Stimulated activated CD4-positive, alpha-beta T cell treated with anti-CD3 and anti-CD28 coated beads, Interleukin-2, amount 100 ng/mL, for 48 hours (primary cell): ENCODE measurements around the gene RPUSD2.
A peak's percentile ranks its signal among the peaks of the same experiment; 100 is the strongest.

ENCODE experiments used
- DNase-seq, 2 donors: peaks; one replicate each; pipeline ENCODE4 v3.0.0-alpha.2; 2020

Gene RPUSD2, protein sequence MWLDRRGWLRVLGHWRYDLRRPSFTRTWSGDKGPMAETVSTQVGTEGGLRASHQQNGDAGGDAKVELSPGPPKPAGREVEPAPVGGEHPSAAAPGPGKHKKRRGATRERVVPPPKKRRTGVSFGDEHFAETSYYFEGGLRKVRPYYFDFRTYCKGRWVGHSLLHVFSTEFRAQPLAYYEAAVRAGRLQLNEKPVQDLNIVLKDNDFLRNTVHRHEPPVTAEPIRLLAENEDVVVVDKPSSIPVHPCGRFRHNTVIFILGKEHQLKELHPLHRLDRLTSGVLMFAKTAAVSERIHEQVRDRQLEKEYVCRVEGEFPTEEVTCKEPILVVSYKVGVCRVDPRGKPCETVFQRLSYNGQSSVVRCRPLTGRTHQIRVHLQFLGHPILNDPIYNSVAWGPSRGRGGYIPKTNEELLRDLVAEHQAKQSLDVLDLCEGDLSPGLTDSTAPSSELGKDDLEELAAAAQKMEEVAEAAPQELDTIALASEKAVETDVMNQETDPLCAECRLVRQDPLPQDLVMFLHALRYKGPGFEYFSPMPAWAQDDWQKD

DNA sequence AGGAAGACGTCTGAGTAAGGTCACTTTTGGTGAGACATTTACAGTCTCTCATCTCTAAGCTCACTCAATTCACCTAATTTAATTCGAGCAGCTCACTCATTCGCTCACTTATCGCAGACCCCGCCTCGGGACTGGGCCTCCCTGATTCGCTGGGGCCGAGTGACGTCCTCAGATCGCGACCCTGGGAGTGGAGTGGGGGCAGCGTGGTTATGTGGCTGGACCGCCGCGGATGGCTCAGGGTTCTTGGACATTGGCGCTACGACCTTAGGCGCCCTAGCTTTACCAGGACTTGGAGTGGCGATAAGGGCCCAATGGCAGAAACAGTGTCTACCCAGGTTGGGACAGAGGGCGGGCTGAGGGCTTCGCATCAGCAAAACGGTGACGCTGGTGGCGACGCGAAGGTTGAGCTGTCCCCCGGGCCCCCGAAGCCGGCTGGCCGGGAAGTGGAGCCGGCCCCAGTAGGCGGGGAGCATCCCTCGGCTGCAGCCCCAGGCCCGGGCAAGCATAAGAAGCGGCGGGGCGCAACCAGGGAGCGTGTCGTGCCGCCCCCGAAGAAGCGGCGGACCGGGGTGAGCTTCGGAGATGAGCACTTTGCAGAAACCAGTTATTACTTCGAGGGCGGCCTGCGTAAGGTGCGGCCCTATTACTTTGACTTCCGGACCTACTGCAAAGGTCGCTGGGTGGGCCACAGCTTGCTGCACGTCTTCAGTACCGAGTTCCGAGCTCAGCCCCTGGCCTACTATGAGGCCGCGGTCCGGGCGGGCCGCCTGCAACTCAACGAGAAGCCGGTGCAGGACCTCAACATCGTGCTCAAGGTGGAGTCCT is at the start of gene RPUSD2:
Gene RPUSD2, plus strand, starts transcription at position 171 of the 825 bp plus-strand sequence. Its CDS starts 39 bp downstream, at position 210.
- DNase-seq: peak; percentile 91

DNA sequence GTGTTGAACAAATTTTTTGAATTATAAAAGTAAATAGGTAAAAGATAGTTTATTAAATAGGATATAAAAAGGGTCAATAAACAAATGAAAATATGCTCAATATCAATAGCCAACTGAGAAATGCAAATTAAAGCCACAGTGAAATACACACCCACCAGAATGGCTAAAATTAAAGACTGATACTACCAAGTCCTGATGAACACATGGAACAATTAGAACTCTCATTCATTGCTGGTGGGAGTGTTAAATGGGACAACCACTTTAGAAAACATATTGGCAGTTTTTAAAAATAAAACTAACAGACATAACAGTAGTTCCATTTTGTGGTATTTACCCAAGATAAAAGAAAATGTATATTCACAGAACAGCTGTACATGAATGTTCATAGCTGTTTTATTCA is 45.5 kb upstream of the RPUSD2 start:
- no peak for DNase-seq

DNA sequence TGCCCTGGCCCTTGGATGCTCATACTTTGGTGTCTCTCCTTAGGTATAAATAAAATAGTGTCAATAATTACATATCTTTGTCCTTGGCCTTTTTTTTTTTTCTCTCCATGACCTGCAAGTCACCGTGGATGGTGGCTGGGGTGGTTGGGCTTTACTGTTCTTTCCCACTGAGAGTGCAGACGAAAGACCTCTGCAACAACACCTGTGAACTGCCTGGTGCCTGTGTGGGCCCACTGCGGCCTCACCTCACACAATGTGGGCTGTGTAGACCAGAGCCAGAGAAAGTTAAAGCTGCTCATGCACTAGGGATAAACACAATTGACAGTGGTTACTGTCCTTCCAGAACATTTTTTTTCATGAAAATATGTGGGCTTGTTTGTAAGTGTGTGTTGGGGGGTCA is 43.2 kb upstream of the RPUSD2 start:
- no peak for DNase-seq

DNA sequence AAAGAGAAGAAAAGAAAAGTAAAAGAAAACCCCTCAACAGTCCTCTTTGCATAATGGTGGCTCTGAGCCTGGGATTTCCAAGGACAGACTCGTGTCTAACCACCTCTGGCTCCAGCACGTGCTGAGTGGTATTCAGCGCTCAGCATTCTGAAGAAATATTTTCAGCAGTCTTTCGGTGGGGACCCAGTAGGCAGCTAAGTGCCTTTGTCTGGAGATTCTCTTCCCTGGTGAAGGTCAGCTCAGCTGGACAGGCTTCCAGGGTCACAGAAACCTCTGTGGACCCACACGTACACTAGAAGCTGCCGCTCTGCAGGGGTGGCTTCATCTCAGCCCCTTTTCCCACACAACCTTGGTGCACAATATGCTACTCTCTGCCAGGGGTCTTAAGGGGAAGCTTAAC is 40.3 kb upstream of the RPUSD2 start:
- DNase-seq: no peak

DNA sequence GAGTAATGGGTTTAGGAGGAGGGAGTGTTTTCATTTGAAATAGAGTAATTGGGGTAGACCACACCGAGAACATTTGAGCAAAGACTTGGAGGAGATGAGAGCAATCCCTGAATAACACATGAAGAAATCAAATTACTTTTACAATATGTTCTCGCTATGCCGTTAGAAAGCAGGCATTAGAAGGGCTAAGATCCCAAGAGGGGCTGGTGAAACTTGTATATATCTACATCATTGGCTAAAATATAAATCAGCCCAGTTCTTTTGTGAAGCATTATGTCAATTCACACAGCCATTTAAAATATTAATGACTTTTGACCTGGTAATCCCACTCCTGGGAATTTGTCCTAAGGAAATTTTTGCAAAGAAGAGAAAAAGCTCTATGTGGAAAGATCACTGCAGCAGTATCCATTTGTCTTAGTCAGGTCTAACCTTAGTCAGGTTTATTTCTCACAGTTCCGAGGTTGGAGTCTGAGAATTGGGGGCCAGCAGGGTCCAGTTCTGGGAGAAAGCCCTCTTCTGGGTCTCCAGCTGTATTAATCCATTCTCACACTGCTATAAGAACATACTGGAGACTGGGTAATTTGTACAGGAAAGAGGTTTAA is 35.2 kb upstream of the RPUSD2 start:
- no peak for DNase-seq

DNA sequence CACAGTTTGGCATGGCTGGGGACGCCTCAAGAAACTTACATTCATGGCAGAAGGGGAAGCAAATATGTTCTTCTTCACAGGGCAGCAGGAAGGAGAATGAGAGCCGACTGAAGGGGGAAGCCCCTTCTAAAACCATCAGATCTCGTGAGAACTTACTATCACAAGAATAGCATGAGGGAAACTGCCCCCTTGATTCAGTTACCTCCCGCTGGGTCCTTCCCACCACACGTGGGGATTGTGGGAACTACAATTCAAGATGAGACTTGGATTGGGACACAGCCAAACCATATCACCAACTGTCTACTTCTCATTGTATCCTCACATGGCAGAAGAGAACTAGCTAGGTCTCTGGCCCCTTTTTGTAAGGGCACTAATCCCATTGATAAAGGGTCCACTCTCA is 34.7 kb upstream of the RPUSD2 start:
- no peak for DNase-seq

DNA sequence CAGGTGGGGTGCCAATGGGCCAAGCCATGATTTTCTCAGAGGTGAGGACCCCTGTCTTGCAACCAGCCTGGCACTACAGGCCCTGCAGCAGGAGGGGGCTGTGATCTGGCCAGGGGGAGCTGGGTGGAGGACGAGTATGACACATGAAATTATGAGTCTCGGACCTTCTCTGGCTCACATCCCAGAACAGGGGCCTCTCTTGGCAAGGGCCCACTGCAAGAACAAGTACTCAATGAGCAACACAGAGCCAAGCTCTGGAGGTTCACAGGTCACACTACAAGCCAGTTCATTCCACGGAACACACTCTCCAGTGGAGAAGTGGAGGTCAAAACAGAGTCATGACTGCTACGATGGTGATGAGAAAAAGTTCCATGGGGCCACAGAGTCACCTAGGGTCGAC is 32.6 kb upstream of the RPUSD2 start:
- DNase-seq: no peak

DNA sequence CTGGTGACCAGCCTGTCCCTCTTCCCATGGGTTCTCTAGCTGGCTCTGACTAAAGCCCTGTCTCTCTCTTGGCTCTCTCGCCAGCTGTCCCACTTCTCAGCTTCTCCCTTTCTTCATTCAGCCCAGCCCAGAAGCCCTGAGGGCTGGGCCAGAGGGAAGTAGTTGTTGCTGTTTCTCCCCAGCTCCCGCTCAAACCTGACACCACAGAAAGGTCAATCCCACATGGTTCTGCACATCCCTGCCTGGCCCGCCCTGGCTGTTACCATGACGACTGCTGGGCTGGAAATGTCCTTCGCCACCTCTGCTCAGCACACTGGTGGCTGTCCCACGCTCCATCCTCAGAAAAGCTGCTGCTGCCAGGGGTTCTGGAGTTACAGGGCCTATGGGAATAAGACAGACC is 30.1 kb upstream of the RPUSD2 start:
- no peak for DNase-seq

DNA sequence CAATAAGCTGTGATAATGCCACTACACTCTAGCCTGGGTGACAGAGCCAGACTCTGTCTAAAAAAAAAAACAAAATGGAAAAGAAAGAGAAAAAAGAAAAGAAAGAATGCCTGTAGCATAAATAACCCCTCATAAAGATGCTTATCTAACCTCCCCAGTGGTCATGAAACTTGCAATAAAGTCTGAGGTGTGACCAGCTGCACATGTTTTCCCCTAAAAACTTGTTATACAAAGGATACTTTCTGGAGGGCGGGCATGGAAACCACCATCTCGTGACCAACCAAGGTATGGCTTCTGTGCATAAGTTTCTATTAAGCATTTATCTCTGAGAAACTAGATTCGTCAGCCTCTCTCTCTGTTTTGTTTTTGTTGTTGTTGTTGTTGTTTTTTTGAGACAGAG is 26.0 kb upstream of the RPUSD2 start:
- DNase-seq: no peak

DNA sequence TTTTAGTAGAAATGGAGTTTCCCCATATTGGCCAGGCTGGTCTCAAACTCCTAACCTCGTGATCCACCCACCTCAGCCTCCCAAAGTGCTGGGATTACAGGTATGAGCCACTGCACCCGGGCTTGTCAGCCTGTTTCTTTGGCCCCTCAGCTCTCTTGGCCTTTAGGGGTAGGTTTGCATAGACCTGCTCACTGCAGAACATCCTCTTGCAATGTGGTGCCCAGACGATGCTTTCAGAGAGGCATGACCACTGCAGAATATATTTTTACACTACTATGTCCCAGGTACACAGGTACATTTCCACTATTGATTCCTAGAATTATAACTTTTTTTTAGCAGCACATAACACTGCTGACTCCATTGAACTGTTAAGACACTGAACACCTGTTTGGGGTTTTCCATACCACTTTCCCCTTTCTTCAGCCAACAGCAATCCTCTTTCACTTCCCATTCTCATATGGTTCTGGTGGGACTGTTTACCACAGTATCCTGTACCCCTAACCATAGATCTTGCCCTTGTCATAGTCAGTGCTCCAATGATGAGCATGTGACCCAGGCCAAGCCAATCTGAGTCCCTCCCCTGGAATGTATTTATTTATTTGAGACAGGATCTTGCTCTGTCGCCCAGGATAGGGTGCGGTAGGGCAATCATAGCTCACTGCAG is 25.3 kb upstream of the RPUSD2 start:
- no peak for DNase-seq

DNA sequence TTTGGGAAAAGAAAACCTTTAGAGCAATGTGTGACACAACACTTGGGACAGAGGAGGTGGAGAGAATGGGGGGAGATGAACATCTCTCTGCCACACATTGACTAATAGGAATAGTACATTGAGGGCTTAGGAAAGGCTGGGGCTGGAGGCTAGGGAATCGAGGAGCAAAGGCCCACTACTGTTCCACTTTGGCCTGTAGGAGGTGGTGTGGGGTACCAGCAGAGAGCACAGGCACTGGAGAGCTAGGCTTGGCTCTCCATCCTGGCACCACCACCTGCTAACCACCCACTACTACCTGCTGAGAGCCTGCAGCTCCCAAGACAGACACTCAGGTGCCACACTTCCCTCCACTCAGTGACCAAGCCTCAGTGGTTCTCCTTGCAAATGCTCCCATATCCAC is 23.6 kb upstream of the RPUSD2 start:
- no peak for DNase-seq

DNA sequence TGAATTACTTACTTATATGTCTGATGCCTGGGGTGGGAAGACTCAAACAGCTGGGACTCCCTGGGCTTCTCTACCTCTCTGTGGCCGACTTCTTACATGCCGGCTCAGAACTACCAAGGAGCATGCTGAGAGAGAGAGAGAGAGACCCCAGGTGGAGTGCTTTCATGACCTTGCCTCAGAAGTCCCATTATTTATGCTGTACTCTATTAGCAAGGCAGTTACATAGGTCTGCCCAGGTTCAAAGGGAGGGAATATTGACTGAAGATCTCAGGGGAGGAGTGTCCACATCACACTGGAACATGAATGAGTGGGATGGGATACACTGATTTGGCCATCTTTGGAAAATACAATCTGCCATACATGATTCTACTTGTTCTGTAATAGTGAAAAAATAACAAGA is 20.5 kb upstream of the RPUSD2 start:
- no peak for DNase-seq

DNA sequence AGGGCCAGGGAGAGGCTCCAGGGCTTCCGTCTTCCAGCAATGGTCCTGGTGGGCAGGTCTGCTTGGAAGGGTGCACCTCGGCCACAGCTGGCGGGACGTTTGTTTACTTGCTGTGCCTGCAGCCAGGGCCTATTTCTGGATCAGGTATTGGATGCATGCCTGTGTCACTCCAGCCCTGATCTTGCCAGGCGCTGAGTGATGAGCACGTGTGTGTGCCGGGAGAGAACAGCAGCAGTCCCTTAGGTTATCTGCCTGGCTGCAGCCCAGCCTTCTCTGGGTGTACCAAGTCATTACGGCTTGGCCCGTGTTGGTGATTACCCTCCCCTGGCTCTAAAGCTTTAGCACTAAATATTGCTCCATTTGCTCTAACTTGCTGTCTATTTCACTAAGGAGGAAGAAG is 19.2 kb upstream of the RPUSD2 start:
- no peak for DNase-seq

DNA sequence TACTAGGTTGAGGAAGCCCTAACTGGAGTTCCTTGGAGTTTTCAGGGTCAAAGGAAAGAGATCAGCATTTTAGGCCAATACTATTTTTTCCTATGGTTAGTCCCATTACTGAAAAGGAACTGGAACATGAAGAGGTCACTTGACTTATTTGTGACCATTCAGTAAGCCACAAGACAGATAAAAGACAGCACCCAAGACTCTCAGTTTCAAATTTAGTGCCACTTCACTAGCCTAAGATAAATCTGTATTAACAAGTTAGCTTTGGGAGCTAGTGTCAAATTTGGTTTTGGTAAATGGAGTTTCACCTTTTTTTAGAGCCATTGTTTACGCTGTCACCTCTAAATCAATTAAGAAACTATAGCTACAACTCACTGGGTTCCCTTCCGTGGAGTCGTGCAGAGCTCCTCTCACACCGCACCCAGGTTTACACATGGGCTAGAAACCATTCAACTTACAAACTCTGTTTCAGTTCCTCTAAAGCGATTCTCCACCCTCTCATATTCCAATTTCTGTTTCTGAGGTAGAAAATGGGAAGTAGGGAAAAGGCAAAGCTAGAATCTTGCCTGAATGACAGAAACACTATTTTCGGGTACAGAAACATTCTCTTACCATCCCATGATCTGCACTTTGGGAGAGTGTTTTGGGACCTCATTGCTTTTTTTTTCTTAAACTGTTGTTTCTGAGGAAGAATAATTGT is 18.6 kb upstream of the RPUSD2 start:
- DNase-seq: no peak

DNA sequence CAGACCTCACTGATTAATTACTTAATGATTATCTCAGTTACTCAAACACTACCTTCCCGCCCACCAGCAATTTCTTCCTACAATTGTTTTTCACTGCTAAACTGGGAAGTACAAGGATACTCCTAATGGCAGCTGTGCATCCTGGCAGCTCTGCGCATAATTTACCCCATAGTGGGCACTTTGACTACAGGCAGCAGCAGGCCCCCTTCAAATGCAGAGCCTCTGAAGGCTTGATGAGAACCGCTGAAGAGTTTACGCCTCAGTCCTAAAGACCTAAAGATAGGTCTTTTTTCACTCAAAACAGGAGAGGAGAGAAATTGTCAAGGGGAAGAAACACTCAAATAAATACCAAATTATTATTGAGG is 15.0 kb upstream of the RPUSD2 start:
- DNase-seq: no peak

DNA sequence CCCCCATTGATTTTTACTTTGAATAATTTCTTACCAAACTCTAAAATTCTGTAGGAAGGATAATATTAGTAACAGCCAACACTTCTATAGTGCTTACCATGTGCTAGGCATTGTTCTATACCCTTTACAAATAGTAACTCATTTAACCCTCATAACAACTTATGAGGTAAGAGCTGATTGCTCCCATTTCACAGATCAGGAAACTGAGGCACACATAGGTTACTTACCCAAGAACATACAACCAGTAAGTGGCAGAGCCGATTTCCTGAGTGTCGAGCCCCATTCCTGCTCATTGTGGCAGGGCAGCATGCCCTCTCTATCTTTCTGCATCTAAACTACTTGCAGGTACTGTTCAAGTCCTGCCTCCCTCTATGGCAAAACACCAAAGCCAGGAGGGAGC is 13.2 kb upstream of the RPUSD2 start:
- DNase-seq: no peak

DNA sequence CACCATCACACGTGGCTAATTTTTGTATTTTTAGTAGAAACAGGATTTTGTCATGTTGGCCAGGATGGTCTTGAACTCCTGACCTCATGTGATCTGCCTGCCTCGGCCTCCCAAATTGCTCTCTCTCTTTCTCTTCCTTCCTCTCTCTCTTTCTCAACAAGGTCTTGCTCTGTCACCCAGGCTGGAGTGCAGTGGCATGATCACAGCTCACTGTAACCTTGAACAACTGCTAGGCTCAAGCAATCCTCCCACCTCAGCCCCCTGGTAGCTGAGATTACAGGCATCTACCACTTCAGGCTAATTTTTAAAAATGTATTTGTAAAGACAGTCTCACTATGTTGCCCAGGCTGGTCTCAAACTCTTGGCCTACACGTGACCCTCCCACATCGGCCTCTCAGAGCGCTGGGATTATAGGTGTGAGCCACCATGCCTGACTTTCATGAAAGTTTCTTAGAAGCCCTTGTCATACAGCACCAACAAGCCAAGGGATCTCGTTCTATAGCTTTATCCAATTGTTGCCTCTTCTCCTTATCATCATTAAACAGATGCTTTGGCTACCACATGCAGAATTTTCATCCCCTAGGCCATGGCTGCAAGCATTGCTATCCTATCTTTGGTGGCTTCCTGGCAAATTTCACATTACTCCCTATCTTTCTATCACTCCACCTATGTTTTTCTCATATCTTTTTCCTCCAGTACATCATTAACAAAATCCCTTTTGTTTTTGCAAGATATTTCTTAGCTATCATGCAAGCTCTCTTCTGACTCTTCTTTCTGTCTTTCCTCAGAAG is 10.0 kb upstream of the RPUSD2 start:
- no peak for DNase-seq

DNA sequence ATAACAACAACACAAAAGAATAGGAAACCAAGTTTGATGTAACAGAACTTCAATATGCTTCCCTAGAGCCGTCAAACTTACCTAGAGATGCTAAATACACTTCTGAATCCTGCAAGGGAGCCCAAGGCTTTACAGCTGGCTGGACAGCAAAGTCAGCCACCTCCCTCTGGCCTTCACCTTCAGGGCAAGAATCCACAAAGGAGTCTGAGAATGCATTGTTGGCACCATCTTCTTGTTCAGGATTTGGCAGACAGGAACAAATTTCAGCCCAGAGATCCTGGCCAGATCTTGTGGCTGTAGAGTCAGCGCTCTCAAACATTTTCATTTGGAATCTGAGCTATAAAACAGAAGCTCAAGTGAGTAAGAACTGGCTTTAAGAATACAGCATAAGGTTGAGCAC is 6.4 kb upstream of the RPUSD2 start:
- no peak for DNase-seq

DNA sequence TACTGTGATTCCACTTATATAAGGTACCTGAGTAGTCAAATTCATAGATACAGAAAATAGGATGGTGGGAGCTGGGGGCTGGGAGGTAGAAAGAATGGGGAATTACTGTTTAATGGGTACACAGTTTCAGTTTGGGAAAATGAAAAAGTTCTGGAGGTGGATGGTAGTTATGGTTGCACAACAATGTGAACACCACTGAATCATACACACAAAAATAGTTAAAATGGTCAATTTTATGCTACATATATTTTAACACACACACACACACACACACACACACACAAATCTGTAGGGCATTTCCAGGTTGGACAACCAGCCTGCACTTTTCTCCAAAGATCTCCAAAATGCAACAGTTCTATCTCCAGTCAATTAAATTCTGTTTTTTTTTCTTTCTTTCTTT is 5.7 kb upstream of the RPUSD2 start:
- DNase-seq: no peak

DNA sequence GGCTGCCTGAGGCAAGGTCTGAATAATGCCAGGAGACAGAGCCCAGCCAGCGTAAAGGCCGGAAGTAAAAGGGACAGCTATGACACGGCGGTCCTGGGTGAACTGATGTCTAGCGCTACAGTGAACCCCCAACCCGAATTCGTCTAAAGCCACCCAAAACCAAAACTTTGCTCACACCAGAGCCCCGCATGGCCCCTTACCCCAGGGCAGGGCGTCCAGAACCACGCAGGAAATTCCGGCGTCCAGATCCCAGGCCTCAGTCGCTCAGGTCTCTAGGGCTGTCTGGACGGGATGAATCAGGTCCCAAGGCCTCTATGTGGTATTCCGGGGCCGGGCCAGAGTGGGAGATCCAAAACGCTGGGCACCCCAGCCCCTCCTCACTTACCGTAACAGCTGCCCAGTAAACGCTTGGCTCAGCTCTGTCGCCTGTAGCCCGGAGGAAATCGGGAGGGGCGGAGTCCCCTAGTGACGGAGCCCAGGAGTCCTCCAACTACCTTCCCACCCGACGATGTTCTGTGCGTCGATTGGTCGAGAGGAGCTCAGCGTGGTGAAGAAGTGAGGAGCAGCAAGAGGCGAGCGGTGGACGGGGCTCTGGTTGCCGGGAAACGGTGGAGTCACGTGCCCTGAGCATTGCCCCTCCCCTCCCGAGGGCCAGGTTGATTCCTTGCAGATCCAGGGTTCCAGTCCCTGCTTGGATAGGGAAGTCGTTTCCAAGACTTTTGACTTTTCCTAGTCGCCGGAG is 4.3 kb upstream of the RPUSD2 start, which contains the start of gene CCDC32:
Gene CCDC32, minus strand, starts transcription at position 452 of the 742 bp plus-strand sequence. CDS start 2,027 bp downstream, outside the sequence.
- DNase-seq: peak; percentile 89
